ACC112 (cell line): Measurements from ENCODE around the gene MRPL21.

Experiments
- H2AFZ ChIP-seq: fragments of 200-600 bp; sonication (generic); one replicate; pipeline ENCODE4 v1.6.0; 2017; ENCODE audit warnings: antibody characterized with exemption, low read length; ENCODE audit not compliant: unreplicated experiment
- H3K27ac ChIP-seq: fragments of 200-600 bp; sonication (generic); 2 replicates; pipeline ENCODE4 v1.5.1; 2014; ENCODE audit warnings: low read depth, mild to moderate bottlenecking, antibody characterized with exemption, low read length, moderate library complexity
- H3K27me3 ChIP-seq: fragments of 200-600 bp; sonication (generic); 2 replicates; pipeline ENCODE4 v1.6.1; 2014; ENCODE audit warnings: mild to moderate bottlenecking, antibody characterized with exemption, low read length, moderate library complexity, mixed read lengths; ENCODE audit not compliant: insufficient read depth
- H3K36me3 ChIP-seq: fragments of 200-600 bp; sonication (generic); 2 replicates; pipeline ENCODE4 v1.6.1; 2016; ENCODE audit warnings: mild to moderate bottlenecking, antibody characterized with exemption, low read length, moderate library complexity, mixed read lengths; ENCODE audit not compliant: insufficient read depth
- H3K4me1 ChIP-seq: fragments of 200-600 bp; sonication (generic); one replicate; pipeline ENCODE4 v1.6.1; 2016; ENCODE audit warnings: low read length, mixed read lengths; ENCODE audit not compliant: insufficient read depth, unreplicated experiment, control insufficient read depth
- H3K4me3 ChIP-seq: fragments of 200-600 bp; sonication (generic); 2 replicates; pipeline ENCODE4 v1.5.1; 2014; ENCODE audit warnings: mild to moderate bottlenecking, low read depth, low read length
- H3K79me2 ChIP-seq: fragments of 200-600 bp; sonication (generic); one replicate; pipeline ENCODE4 v1.6.0; 2016; ENCODE audit warnings: low read length; ENCODE audit not compliant: control insufficient read depth, unreplicated experiment, insufficient read depth

The MRPL21 gene

GRCh38 chr11:68927280-68928135, 23.9 kb upstream of the MRPL21 start:
- Histone ChIP-seq H3K4me1 (no peaks in the 10 kb centered on the region), H3K4me3 (no peak overlapping the region), H3K79me2 (no peaks in the 10 kb centered on the region), H3K27ac (no peak overlapping the region), H2AFZ (no peak overlapping the region), H3K27me3 (no peaks in the 10 kb centered on the region), H3K36me3 (peaks cover 48% of the 10 kb centered on the region)

- Histone ChIP-seq H3K27me3 (no peaks in the 10 kb centered on the region), H3K36me3 (peaks cover 48% of the 10 kb centered on the region), H3K79me2 (no peaks in the 10 kb centered on the region), H3K4me1 (no peaks in the 10 kb centered on the region), H3K4me3 (no peak overlapping the region), H2AFZ (no peak overlapping the region), H3K27ac (no peak overlapping the region)
Measured at GRCh38 chr11:68925611-68926010, 22.0 kb upstream of the MRPL21 start.

DNA sequence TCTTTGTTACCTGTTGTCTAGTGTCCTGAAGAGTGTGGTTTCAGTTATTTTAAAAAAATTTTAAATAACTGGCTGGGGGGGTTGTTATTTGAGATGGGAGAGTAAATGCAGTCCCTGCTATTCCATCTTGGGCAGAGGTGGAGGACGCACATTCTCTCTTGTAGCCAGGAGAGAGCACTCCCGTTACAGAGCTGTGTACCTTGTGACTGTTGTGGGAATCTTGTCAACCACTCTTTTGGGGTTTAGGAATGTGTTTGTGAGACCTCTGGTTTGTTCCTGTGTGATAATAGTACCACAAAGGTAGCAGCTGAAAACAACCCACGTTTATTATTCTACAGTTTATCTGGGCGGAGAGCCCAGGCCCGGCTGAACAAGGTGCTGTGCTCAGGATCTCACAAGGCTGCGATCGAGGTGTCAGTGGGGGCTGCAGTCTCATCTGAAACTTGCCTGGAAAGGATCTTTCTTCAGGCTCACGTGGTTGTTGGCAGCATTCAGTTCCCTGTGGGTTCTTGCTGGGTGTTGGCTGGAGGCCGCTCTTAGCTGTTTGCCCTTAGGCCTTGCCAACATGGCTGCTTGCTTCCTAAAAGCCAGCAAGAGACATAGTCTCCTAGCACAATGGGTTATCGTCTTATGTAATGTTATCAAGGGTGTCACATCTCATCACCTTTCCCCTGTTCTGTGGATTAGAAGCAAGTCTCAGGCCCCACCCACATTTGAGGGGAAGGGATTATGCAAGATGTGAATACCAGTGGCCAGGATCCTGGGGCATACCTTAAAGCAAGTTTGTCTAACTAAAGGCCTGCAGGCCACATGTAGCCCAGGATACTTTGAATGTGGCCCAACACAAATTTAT, 20.7 kb upstream of the MRPL21 start:
- Histone ChIP-seq H3K36me3 (peaks cover 39% of the 10 kb centered on the region), H3K79me2 (no peaks in the 10 kb centered on the region), H3K27me3 (no peaks in the 10 kb centered on the region), H3K4me3 (no peak overlapping the region), H3K27ac (no peak overlapping the region), H2AFZ (no peak overlapping the region), H3K4me1 (no peaks in the 10 kb centered on the region)

GRCh38 chr11:68923614-68924013, 20.0 kb upstream of the MRPL21 start:
- Histone ChIP-seq H2AFZ (no peak overlapping the region), H3K4me1 (no peaks in the 10 kb centered on the region), H3K27ac (no peak overlapping the region), H3K27me3 (no peaks in the 10 kb centered on the region), H3K79me2 (no peaks in the 10 kb centered on the region), H3K36me3 (peaks cover 36% of the 10 kb centered on the region), H3K4me3 (no peak overlapping the region)

DNA sequence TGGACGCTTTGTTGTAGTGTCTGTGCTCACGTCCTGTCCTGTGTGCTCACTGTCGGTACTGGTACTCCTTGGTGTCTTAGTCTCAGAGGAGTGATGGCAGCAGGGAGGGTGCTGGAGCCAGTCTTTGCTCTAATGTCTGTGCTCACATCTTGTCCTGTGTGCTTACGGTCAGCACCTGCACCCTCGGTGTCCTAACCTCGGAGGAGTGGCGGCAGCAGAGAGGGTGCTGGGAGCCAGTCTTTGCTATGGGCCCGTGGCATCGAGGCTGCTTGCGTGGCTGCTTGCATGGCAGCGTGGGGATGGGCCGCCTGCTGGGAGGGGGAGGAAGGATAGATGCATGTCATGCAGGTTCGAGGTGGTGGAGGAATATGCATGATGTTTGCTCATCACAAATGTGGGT, 12.8 kb upstream of the MRPL21 start:
- H3K27me3 ChIP-seq, result no peaks in the 10 kb centered on the region
- no peak overlapping the region for H2AFZ ChIP-seq
- no peak overlapping the region for H3K27ac ChIP-seq
- H3K79me2 ChIP-seq, result no peaks in the 10 kb centered on the region
- H3K4me1 ChIP-seq, result no peaks in the 10 kb centered on the region
- H3K4me3 ChIP-seq, result no peak overlapping the region
- peaks cover 21% of the 10 kb centered on the region for H3K36me3 ChIP-seq

GRCh38 chr11:68914761-68915160, 11.1 kb upstream of the MRPL21 start:
- Histone ChIP-seq H3K27ac (no peak overlapping the region), H2AFZ (no peak overlapping the region), H3K4me1 (no peaks in the 10 kb centered on the region), H3K36me3 (peaks cover 30% of the 10 kb centered on the region; the same call in 1 of the 2 replicates), H3K79me2 (no peaks in the 10 kb centered on the region), H3K27me3 (no peaks in the 10 kb centered on the region), H3K4me3 (no peak overlapping the region)

GRCh38 chr11:68913188-68913587, 9.6 kb upstream of the MRPL21 start:
- Histone ChIP-seq H3K79me2 (no peaks in the 10 kb centered on the region), H3K27ac (no peak overlapping the region), H3K36me3 (peaks cover 32% of the 10 kb centered on the region), H3K4me3 (no peak overlapping the region), H3K27me3 (no peaks in the 10 kb centered on the region), H2AFZ (no peak overlapping the region), H3K4me1 (no peaks in the 10 kb centered on the region)

GRCh38 chr11:68912254-68912653, 8.6 kb upstream of the MRPL21 start:
- H3K27ac ChIP-seq, result no peak overlapping the region
- no peak overlapping the region for H2AFZ ChIP-seq
- H3K4me3 ChIP-seq, result no peak overlapping the region
- H3K4me1 ChIP-seq, result no peaks in the 10 kb centered on the region
- H3K27me3 ChIP-seq, result no peaks in the 10 kb centered on the region
- H3K79me2 ChIP-seq, result peaks cover 2% of the 10 kb centered on the region
- peaks cover 26% of the 10 kb centered on the region for H3K36me3 ChIP-seq

GRCh38 chr11:68911731-68912130, 8.1 kb upstream of the MRPL21 start:
- H3K27ac ChIP-seq, result no peak overlapping the region
- H3K36me3 ChIP-seq, result peaks cover 26% of the 10 kb centered on the region
- no peaks in the 10 kb centered on the region for H3K27me3 ChIP-seq
- no peak overlapping the region for H3K4me3 ChIP-seq
- H3K79me2 ChIP-seq, result peaks cover 4% of the 10 kb centered on the region
- no peak overlapping the region for H2AFZ ChIP-seq
- no peaks in the 10 kb centered on the region for H3K4me1 ChIP-seq

DNA sequence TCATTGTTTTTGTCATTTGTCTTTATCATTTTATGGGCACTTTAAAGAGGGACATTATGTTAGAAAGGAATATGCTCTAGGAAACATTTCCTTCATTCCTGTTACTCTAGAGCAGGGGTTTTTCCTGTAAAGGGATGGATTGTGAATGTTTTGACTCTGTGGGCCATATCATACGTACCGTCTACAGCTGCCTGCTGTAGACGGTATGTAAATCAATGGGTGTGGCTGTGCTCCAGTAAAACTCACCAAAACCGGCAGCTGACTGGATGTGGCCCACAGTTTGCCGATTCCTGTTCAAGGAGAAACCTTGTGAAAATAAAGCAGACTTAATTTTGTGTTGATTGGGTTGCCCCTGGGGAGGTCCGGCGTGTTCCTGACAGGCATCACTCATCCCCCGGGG, 7.3 kb upstream of the MRPL21 start:
- Histone ChIP-seq H3K4me3 (no peak overlapping the region), H3K36me3 (peaks cover 22% of the 10 kb centered on the region), H3K4me1 (no peaks in the 10 kb centered on the region), H2AFZ (no peak overlapping the region), H3K79me2 (peaks cover 8% of the 10 kb centered on the region), H3K27me3 (no peaks in the 10 kb centered on the region), H3K27ac (no peak overlapping the region)
